SK-N-SH (cell line): ENCODE measurements around the gene ZNF780A. TPM values are rescaled to one million over a fixed set of nuclear protein-coding genes. Genes with fewer than 3 reads are reported as not detected.

Source experiments
- CTCF ChIA-PET: fragments of 300-600, 350-600 bp; formaldehyde crosslinking; extraction: SDS; loops from one replicate; lab custom pipeline; 2021; lab: Yijun Ruan, JAX
- POLR2A ChIA-PET: fragments of 350-600 bp; sonication (Branson Sonifier 250); formaldehyde crosslinking; extraction: SDS; loops from one replicate; lab custom pipeline; 2020; ENCODE audit warnings: antibody characterized with exemption, inconsistent platforms; lab: Yijun Ruan, JAX
- DNase-seq: peaks from one replicate; pipeline ENCODE4 v3.0.0; 2012
- H2AFZ ChIP-seq: fragments of 200-600 bp; sonication (generic); 2 replicates; pipeline ENCODE4 v1.8.1; 2016; ENCODE audit warnings: antibody characterized with exemption, mild to moderate bottlenecking, low read depth
- H3F3A ChIP-seq: fragments of 200-600 bp; sonication (generic); replicated peaks from 2 replicates; pipeline ENCODE3; 2016; ENCODE audit warnings: antibody characterized with exemption, mild to moderate bottlenecking; ENCODE audit not compliant: insufficient read depth
- H3K27ac ChIP-seq, 2 experiments: fragments of 200-500 bp in 1 of 2; fragments of 200-600 bp in 1 of 2; sonication (Bioruptor generic) in 1 of 2; sonication (generic), shearing (Covaris generic) in 1 of 2; 2 replicates each; pipeline versions ENCODE4 v1.5.1 to v1.6.1; 2014 to 2016; ENCODE audit warnings: low read depth in 2 of 2, inconsistent platforms in 1 of 2, low read length in 1 of 2, mild to moderate bottlenecking in 1 of 2, mixed read lengths in 1 of 2
- H3K27me3 ChIP-seq: fragments of 200-600 bp; sonication (generic), shearing (Covaris generic); 2 replicates; pipeline ENCODE4 v1.6.1; 2016; ENCODE audit warnings: mixed run types; ENCODE audit not compliant: insufficient read depth
- H3K36me3 ChIP-seq, 2 experiments: fragments of 200-500 bp in 1 of 2; fragments of 200-600 bp in 1 of 2; sonication (Bioruptor generic) in 1 of 2; sonication (generic) in 1 of 2; replicated peaks in 1 of 2; 2 replicates each; pipeline versions ENCODE3 to v1.5.1; 2014 to 2016; ENCODE audit warnings: low read length in 1 of 2, mild to moderate bottlenecking in 1 of 2; ENCODE audit not compliant: insufficient read depth in 2 of 2, control insufficient read depth in 1 of 2
- H3K4me1 ChIP-seq, 2 experiments: fragments of 200-500 bp in 1 of 2; fragments of 200-600 bp in 1 of 2; sonication (Bioruptor generic) in 1 of 2; sonication (generic), shearing (Covaris generic) in 1 of 2; 2 replicates each; pipeline versions ENCODE4 v1.5.1 to v1.6.1; 2014 to 2016; ENCODE audit warnings: low read depth in 1 of 2, low read length in 1 of 2, mixed run types in 1 of 2; ENCODE audit not compliant: insufficient read depth in 2 of 2, control insufficient read depth in 1 of 2
- H3K4me2 ChIP-seq: fragments of 200-600 bp; sonication (generic), shearing (Covaris generic); 2 replicates; pipeline ENCODE4 v1.6.1; 2017; ENCODE audit warnings: mixed run types
- H3K4me3 ChIP-seq, 2 experiments: fragments of 200-500 bp in 1 of 2; fragments of 200-600 bp in 1 of 2; sonication (Bioruptor generic) in 1 of 2; sonication (generic), shearing (Covaris generic) in 1 of 2; 2 replicates each; pipeline versions ENCODE4 v1.5.1 to v1.8.1; 2014 to 2016; ENCODE audit warnings: low read depth in 2 of 2, inconsistent platforms in 1 of 2, low read length in 1 of 2, mild to moderate bottlenecking in 1 of 2, mixed read lengths in 1 of 2, moderate library complexity in 1 of 2
- H3K79me2 ChIP-seq: fragments of 200-600 bp; sonication (generic); 2 replicates; pipeline ENCODE4 v1.8.1; 2017; ENCODE audit warnings: mild to moderate bottlenecking; ENCODE audit not compliant: insufficient read depth
- H3K9ac ChIP-seq: fragments of 200-600 bp; sonication (generic); 2 replicates; pipeline ENCODE4 v1.6.1; 2017; ENCODE audit warnings: mixed run types
- H3K9me2 ChIP-seq: fragments of 200-600 bp; sonication (generic); 2 replicates; pipeline ENCODE4 v1.6.1; 2017; ENCODE audit warnings: mixed run types
- H3K9me3 ChIP-seq: fragments of 200-600 bp; sonication (generic); 2 replicates; pipeline ENCODE4 v1.6.1; 2017; ENCODE audit warnings: mixed run types, mild to moderate bottlenecking, moderate library complexity
- H4K20me1 ChIP-seq: fragments of 200-600 bp; sonication (generic); 2 replicates; pipeline ENCODE4 v1.6.1; 2017; ENCODE audit warnings: mild to moderate bottlenecking, mixed run types; ENCODE audit not compliant: insufficient read depth
- CHD2 ChIP-seq: fragments of 150-350 bp; IDR thresholded peaks from 2 replicates; pipeline ENCODE4 v1.6.1; 2018; ENCODE audit warnings: low read length; ENCODE audit not compliant: partially characterized antibody
- ELF1 ChIP-seq: IDR thresholded peaks from 2 replicates; pipeline ENCODE4 v1.4.0; 2012
- EZH2phosphoT487 ChIP-seq: fragments of 200-600 bp; sonication (generic); IDR thresholded peaks from 2 replicates; pipeline ENCODE4 v1.6.1; 2017; ENCODE audit warnings: low read depth, mixed run types, mild to moderate bottlenecking, antibody characterized with exemption, moderate library complexity, borderline replicate concordance
- FOSL2 ChIP-seq: IDR thresholded peaks from 2 replicates; pipeline ENCODE4 v1.4.0; 2012; ENCODE audit warnings: low read depth, mild to moderate bottlenecking, moderate library complexity, borderline replicate concordance
- FOXJ3 ChIP-seq: sonication (generic); formaldehyde crosslinking; IDR thresholded peaks from 2 replicates; pipeline ENCODE4 v1.5.1; 2020; ENCODE audit warnings: mild to moderate bottlenecking, missing genetic modification reagents
- MXI1 ChIP-seq: IDR thresholded peaks from 2 replicates; pipeline ENCODE4 v1.6.1; 2012; ENCODE audit warnings: mild to moderate bottlenecking, low read depth, low read length, improper control_type of control experiment
- POLR2AphosphoS5 ChIP-seq: IDR thresholded peaks from 2 replicates; pipeline ENCODE4 v1.6.1; 2012; ENCODE audit warnings: low read depth, low read length
- RCOR1 ChIP-seq: fragments of 150-350 bp; IDR thresholded peaks from 2 replicates; pipeline ENCODE4 v1.6.1; 2017; ENCODE audit warnings: antibody characterized with exemption, low read length
- RXRA ChIP-seq: IDR thresholded peaks from 2 replicates; pipeline ENCODE4 v1.4.0; 2012; ENCODE audit warnings: low read depth, mild to moderate bottlenecking, borderline replicate concordance
- SMC3 ChIP-seq: IDR thresholded peaks from 2 replicates; pipeline ENCODE4 v1.6.1; 2012; ENCODE audit warnings: low read depth, low read length, improper control_type of control experiment
- TEAD4 ChIP-seq: IDR thresholded peaks from 2 replicates; pipeline ENCODE4 v1.4.0; 2012; ENCODE audit warnings: mild to moderate bottlenecking, borderline replicate concordance; ENCODE audit not compliant: insufficient read depth
- WGBS: methylation state at CpG from one replicate; pipeline ENCODE4 v1.1.6; 2017; ENCODE audit warnings: low lambda C conversion rate; 5-methylcytosine and 5-hydroxymethylcytosine counted together
- polyA plus RNA-seq, 3 experiments: library from polyadenylated mRNA; depleted of rRNA; stranded (reverse); fragments of >200 nt; gene quantifications; 2 replicates each; pipeline ENCODE4 v1.2.3, GENCODE V29; 2012
- TF ChIP-seq, protein P1 (sequence below): IDR thresholded peaks from 2 replicates; pipeline ENCODE4 v1.6.1; 2012; ENCODE audit warnings: mild to moderate bottlenecking, low read depth, low read length, moderate library complexity
- TF ChIP-seq, protein P2 (sequence below): IDR thresholded peaks from 2 replicates; pipeline ENCODE4 v1.4.0; 2012; ENCODE audit warnings: low read depth, borderline replicate concordance
- TF ChIP-seq, protein P3 (sequence below): fragments of 150-350 bp; IDR thresholded peaks from 2 replicates; pipeline ENCODE4 v1.6.1; 2016; ENCODE audit warnings: mild to moderate bottlenecking, low read depth, low read length
- TF ChIP-seq, protein P4 (sequence below): IDR thresholded peaks from 2 replicates; pipeline ENCODE4 v1.4.0; 2012; ENCODE audit warnings: low read depth
- TF ChIP-seq, protein P5 (sequence below): fragments of 150-350 bp; IDR thresholded peaks from 2 replicates; pipeline ENCODE4 v1.6.1; 2017; ENCODE audit warnings: antibody characterized with exemption, low read length, low read depth, borderline replicate concordance

Gene ZNF780A
- polyA plus RNA-seq, 1 of the 3 experiments (the other 2 are of a cell fraction): 7.1 TPM

DNA sequence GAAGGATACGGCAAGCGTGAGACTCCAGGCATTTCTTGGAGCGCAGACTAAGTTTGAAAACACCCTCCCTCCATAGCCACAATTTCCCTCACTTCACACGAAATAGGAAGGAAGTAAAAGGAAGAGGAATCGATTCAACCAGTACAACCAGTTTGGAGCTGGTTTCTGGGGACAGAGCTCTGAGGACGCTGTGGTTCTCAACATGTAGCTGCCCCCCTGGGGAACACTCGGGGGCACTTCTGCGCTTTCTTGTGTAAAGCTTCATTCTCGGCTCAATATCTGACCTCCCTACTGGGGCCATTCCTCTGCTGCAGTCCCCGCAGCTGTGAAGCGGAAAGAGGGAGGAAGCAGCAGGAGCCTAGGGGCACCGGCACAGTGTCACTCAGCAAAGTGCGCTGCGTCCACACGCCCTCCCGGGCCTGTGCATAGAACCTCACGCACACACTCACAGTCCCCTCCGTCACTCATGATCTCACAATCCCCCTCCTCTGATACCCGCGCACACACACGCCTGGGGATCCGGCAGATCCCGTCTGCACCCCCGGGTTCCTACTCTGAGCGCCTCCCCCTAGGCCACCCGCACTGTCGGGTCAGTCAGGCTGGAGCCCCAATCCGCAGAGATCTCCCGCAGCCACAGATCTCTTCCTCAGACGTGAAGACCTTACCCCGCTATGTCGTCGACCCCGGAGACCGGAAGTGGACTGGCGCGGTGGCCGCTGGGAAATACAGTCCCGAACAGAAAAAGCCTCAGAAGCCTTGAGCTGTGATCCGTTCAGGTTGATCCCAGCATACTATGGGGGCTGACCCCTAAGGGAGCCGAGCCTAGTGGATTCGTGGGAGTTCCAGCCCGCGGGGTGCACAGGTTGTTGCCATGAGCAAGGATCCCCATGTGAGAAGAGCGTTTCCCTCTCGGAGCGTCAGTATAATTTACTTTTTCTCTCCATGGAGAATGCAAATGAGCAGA, at the start of gene ZNF780A (continued):
- TF ChIP-seq, protein P1, sequence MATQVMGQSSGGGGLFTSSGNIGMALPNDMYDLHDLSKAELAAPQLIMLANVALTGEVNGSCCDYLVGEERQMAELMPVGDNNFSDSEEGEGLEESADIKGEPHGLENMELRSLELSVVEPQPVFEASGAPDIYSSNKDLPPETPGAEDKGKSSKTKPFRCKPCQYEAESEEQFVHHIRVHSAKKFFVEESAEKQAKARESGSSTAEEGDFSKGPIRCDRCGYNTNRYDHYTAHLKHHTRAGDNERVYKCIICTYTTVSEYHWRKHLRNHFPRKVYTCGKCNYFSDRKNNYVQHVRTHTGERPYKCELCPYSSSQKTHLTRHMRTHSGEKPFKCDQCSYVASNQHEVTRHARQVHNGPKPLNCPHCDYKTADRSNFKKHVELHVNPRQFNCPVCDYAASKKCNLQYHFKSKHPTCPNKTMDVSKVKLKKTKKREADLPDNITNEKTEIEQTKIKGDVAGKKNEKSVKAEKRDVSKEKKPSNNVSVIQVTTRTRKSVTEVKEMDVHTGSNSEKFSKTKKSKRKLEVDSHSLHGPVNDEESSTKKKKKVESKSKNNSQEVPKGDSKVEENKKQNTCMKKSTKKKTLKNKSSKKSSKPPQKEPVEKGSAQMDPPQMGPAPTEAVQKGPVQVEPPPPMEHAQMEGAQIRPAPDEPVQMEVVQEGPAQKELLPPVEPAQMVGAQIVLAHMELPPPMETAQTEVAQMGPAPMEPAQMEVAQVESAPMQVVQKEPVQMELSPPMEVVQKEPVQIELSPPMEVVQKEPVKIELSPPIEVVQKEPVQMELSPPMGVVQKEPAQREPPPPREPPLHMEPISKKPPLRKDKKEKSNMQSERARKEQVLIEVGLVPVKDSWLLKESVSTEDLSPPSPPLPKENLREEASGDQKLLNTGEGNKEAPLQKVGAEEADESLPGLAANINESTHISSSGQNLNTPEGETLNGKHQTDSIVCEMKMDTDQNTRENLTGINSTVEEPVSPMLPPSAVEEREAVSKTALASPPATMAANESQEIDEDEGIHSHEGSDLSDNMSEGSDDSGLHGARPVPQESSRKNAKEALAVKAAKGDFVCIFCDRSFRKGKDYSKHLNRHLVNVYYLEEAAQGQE: 0 out of 2 replicates have a peak, but pooled peaks have one; percentile 22
- TF ChIP-seq SMC3 (no peak), EZH2phosphoT487 (no peak), FOXJ3 (CRISPR knock-in tag) (0 out of 2 replicates have a peak, but pooled peaks have one; percentile 55), RCOR1 (no peak), RXRA (no peak), FOSL2 (no peak), CHD2 (no peak)
- TF ChIP-seq, protein P2, sequence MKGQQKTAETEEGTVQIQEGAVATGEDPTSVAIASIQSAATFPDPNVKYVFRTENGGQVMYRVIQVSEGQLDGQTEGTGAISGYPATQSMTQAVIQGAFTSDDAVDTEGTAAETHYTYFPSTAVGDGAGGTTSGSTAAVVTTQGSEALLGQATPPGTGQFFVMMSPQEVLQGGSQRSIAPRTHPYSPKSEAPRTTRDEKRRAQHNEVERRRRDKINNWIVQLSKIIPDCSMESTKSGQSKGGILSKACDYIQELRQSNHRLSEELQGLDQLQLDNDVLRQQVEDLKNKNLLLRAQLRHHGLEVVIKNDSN: no peak
- TF ChIP-seq, protein P3, sequence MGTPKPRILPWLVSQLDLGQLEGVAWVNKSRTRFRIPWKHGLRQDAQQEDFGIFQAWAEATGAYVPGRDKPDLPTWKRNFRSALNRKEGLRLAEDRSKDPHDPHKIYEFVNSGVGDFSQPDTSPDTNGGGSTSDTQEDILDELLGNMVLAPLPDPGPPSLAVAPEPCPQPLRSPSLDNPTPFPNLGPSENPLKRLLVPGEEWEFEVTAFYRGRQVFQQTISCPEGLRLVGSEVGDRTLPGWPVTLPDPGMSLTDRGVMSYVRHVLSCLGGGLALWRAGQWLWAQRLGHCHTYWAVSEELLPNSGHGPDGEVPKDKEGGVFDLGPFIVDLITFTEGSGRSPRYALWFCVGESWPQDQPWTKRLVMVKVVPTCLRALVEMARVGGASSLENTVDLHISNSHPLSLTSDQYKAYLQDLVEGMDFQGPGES: no peak

DNA sequence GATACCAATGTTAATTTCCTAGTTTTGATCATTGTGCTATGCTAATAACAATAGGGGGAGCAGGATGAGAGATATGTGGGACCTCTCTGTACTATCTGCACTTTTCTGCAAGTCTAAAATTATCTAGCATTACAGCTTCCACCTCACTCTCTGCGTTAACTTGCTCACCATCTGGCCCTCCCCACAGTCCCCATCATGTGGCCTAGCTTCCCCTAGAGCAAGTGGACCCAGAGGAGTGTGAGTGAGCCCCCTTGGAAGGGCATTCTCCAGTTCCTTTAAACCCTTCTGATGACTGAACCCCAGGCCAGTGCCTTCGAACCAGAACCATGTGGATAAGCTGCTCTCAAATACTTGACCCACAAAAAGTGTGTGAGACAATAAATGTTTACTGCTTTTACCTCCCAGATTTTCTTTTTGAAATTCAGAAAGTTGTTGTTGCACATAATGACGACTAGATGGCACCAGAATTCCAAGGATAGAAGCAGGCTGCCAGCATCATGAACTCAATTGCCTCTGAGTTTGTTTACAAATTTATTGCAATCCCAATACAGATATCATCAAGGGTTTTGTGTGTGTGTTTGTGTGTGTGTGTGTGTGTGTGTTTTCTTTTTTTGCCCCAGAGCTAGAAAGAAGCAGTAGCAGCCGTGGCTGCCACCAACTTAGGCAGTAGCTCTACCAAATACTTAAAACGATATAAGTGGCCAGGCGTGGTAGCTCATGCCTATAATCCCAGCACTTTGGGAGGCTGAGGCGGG, 49.0 kb upstream of the ZNF780A start:
- H3K4me2 ChIP-seq: no peak overlapping the region
- CTCF ChIA-PET: interaction anchor here (0.6 to 3.4 kb wide), 41 partner anchors 9 to 499 kb away, joined by 3 to 41 read pairs (median 4); partner anchors contain the start of genes CCNP, TTC9B and ZNF780A
- H3K9me2 ChIP-seq: no peaks in the 10 kb centered on the region
- TF ChIP-seq POLR2AphosphoS5 (no peak), TEAD4 (no peak), MXI1 (no peak), ELF1 (no peak), EZH2phosphoT487 (no peak)
- TF ChIP-seq, protein P4, sequence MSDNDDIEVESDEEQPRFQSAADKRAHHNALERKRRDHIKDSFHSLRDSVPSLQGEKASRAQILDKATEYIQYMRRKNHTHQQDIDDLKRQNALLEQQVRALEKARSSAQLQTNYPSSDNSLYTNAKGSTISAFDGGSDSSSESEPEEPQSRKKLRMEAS: no peak
- TF ChIP-seq, protein P5, sequence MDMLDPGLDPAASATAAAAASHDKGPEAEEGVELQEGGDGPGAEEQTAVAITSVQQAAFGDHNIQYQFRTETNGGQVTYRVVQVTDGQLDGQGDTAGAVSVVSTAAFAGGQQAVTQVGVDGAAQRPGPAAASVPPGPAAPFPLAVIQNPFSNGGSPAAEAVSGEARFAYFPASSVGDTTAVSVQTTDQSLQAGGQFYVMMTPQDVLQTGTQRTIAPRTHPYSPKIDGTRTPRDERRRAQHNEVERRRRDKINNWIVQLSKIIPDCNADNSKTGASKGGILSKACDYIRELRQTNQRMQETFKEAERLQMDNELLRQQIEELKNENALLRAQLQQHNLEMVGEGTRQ: no peak
- TF ChIP-seq, protein P1: no peak

More for the DNA sequence above, 49.0 kb upstream of the ZNF780A start:
- no peaks in the 10 kb centered on the region for H3K4me1 ChIP-seq
- H2AFZ ChIP-seq: no peak overlapping the region
- no peaks in the 10 kb centered on the region for H3K79me2 ChIP-seq
- peaks cover 35% of the 10 kb centered on the region; the same call in 1 of the 2 replicates for H3K27me3 ChIP-seq
- WGBS: 22% methylated on average over 7 of the region's 7 CpGs
- no peak overlapping the region; a peak in 1 of 4 replicates for H3K4me3 ChIP-seq
- H3K27ac ChIP-seq: no peak overlapping the region
- POLR2A ChIA-PET: no interaction called here
- no peaks in the 10 kb centered on the region for H3K36me3 ChIP-seq
- no peaks in the 10 kb centered on the region for H4K20me1 ChIP-seq
- DNase-seq: peak; percentile 55
- H3K9me3 ChIP-seq: no peaks in the 10 kb centered on the region
- H3K9ac ChIP-seq: no peak overlapping the region
- H3F3A ChIP-seq: no peaks in the 10 kb centered on the region
